ENCODE results near the gene NCOA7.
"Not testable (repeated sequence)": the region's sequence is repeated elsewhere in the genome, so short reads cannot be mapped to it uniquely, and the experiment has no call there.

NCOA7 gene

DNA sequence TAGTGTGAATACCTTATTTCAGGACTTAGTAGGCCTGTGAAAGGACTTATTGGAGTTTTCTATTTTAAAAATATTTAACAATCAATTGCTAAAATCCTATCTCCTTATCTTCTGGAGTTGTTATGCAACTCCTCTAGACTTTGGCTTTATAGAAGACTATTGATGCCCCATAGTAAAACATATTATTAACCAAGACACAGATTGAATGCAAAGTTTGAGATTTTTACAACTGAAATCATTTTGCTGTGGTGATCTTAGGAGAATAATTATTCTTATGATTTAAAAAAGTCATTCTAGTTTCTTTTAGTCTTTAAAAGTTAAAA lies 36.9 kb upstream of the NCOA7 start:
- no peak for FAIRE-seq

GRCh38 chr6:125754566-125754965 lies 36.2 kb upstream of the NCOA7 start:
- FAIRE-seq = peak; percentile 88

- no peak for FAIRE-seq
Measured at GRCh38 chr6:125759184-125759902, 31.4 kb upstream of the NCOA7 start.

GRCh38 chr6:125759959-125760457 lies 30.8 kb upstream of the NCOA7 start:
- no peak for FAIRE-seq

DNA sequence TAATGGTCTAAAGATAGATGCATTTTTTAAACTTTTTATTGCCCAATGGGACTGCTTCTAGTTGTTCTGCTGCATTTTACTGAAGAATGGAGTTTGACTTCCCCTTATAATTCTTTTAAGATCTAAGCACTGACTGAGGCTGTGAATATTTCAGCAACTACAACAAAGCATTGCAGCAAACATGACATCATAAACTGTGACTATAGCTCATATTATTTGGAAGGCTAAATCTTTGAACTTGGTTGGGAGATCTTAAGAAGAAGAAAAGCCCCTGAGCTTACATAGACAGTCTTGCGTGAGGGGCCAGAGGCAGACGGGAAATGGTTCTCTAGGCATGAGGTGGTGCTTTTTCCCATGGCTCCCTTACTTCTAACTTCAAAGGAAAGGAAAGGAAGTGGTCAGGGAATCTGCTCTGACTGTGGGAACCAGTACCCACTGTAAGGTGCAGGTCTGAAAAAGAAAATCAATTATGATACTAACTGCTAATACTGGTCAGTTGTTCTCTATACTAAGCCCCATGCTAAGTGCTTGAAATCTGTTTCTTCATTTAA lies 26.6 kb upstream of the NCOA7 start:
- no peak for FAIRE-seq

- no peak for FAIRE-seq
Measured at GRCh38 chr6:125765944-125766343, 24.8 kb upstream of the NCOA7 start.

DNA sequence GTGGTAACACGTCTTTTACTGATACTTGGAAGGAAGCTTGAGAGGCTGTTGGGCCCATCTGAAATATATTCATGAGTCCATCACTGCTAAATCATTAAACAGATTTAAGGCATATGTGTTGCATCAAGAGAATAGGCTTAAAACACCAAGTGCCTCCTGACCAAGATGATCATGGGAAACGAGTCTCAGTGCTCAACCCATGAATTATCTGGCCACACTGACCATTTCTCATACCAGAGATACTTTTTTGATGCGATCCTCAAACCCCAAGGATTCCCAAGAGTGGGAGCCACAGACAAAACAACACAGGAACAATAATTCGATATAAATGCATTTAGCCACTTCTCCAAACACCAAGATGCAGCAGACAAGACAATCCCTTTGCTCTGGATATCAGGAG lies 24.1 kb upstream of the NCOA7 start:
- no peak for FAIRE-seq

DNA sequence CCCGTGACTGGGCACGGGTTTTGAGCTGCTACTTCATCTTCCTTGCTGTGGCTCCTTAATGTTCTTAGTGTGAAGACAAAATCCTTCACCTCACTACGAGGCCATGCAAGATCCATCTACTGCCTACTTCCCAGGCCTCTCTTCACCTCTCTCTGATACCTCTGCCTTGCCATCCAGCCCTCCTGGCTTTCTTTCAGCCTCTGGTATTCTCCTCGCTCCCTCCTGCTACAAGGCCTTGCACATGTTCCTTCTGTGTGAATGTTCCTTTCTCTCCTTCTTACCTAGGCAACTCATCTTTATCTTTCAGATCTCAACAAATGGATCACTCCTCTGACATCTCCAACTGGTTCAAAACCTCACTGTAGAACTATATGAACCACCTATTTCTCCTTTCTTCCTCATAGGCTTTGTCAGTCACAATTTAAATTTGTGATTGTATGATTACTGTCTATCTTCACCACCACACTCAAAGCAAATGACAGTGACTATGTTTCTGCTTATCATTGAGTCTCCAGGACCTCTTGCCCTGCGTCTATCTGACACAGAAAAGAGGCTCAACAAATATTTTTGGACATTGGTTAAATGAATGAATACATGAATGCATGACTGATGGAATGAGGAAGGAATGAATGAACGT lies 21.5 kb upstream of the NCOA7 start:
- no peak for FAIRE-seq

GRCh38 chr6:125773387-125774341 lies 17.1 kb upstream of the NCOA7 start:
- peak; percentile 97 for FAIRE-seq

GRCh38 chr6:125776107-125776826 lies 14.5 kb upstream of the NCOA7 start:
- not testable (repeated sequence) for FAIRE-seq

DNA sequence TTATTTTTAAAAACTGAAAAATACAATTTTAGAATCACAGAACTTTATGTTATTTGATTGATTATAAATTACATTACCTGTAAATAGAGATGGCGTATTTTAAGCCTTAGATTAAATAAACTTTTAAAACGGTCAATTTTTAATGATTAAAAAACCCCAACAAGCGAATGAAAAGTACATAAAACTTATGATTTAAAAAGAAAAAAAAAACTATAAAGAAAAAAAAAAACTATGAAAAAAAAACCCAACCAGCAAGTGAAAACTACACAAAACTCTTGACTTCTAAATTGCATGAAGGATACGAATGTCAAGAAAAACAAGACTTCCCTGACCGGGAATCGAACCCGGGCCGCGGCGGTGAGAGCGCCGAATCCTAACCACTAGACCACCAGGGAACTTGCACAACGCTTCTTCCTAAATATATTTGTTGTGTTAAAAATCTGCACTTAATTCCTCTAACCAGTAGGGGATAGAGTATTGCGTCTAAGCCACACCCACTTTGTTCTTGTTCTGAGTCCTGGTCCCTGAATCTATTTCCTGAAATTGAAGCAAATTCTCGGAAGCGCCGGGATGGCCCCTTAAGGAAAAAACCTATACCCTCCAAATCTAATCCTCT lies 10.7 kb upstream of the NCOA7 start:
- peak; percentile 90 for FAIRE-seq

DNA sequence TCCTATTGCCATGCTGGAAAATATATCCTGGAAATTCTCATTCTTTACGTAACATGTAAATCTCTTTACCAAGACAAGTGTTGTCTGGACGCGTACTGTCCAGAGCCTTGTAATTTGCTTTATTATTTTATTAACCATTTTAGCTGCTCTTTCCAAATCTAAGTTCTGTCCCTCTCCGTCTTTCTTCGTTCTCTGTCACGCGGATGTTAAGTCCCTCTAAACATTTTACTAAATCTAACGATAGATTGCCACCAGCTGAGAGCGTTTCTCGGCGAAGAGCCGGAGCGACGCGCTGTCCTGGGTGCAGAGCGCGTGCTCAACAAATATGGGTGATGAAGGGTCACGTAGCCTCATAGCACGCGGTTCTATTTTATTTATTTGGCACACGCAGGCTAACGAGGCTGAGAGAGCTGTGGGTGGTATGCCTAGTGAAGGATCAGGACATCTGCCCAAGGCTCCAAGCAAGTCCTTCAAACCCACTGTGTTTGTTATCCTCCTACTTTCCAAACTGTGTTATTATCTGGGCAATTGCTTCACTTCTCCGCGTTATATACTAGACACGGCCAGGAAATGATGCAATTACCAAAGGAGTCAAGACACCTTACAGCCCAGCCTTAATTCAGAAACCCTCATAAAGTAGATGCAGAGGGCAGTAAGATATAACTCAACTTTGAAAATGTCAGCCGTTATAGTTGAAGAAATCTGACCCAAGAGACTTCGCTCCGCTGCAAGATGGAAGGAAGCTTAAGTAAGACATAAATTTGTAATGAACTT lies 10.0 kb upstream of the NCOA7 start:
- no peak for FAIRE-seq

- FAIRE-seq = peak; percentile 70
Measured at GRCh38 chr6:125781314-125781868, 9.4 kb upstream of the NCOA7 start.

GRCh38 chr6:125784365-125784764 lies 6.4 kb upstream of the NCOA7 start:
- no peak for FAIRE-seq

GRCh38 chr6:125787791-125788190 lies 3.0 kb upstream of the NCOA7 start:
- FAIRE-seq = no peak

- no peak for FAIRE-seq
Measured at GRCh38 chr6:125789167-125789566, 1.6 kb upstream of the NCOA7 start.

GRCh38 chr6:125789576-125790357 lies 993 bp upstream of the NCOA7 start:
- FAIRE-seq = no peak

- FAIRE-seq = no peak
Measured at GRCh38 chr6:125791151-125791819, 525 bp downstream of the NCOA7 start.

- FAIRE-seq = no peak
Measured at GRCh38 chr6:125791820-125792165, 1.0 kb downstream of the NCOA7 start.
